B cell (primary cell): Measurements from ENCODE around the gene TUBA1A.

ENCODE experiments used
- CTCF ChIP-seq: fragments of 200-600 bp; IDR thresholded peaks from one replicate; pipeline ENCODE4 v1.8.0; 2022; ENCODE audit warnings: antibody characterized with exemption, mild to moderate bottlenecking
- EZH2 ChIP-seq: IDR thresholded peaks from 2 replicates; pipeline ENCODE4 v1.6.1; 2012; ENCODE audit warnings: borderline replicate concordance, low read depth, mild to moderate bottlenecking, moderate library complexity, low read length; ENCODE audit not compliant: insufficient read depth, poor library complexity, severe bottlenecking

- TF ChIP-seq CTCF (no peak), EZH2 (no peak)
Measured at GRCh38 chr12:49138587-49138986, 50.3 kb downstream of the TUBA1A start.
